ENCODE measurements around the gene FAR1.

DNA sequence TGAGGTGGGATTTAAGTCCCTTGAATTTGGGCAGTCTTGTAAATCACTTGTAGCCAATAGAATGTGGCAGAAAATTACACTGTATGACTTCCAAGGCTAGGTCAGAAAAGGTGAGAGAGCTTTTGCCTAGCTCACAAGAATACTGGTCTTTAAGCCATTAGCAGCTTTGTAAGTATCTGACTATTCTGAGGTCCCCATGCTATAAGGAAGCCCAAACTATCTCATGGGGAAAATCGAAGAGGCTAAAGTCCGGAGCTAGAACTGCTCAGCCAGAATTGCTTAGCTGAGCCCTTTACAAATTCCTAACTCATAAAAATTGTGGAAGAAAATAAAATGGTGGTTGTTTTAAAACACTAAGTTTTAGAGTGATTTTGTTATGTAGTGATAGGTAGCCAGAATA is 13.0 kb downstream of the FAR1 start:
- TF ChIP-seq POLR2AphosphoS5 (IDR thresholded peaks at IDR 0.05; ENCODE audit: low read depth, low read length) (no peak), POLR2A (IDR thresholded peaks at IDR 0.05; ENCODE audit: low read depth, low read length) (no peak), TAF1 (IDR thresholded peaks at IDR 0.05; ENCODE audit: borderline replicate concordance, low read depth, low read length) (no peak)
